Parathyroid adenoma (tissue), 2 donors: ENCODE results near the gene CPEB3.

Experiments
- H2AFZ ChIP-seq: fragments of 300-600 bp; sonication (generic); one replicate; pipeline ENCODE4 v1.7.0; 2017; ENCODE audit warnings: antibody characterized with exemption, mild to moderate bottlenecking
- H3K27ac ChIP-seq: fragments of 300-600 bp; sonication (generic); one replicate; pipeline ENCODE4 v1.7.0; 2017
- H3K27me3 ChIP-seq: fragments of 300-600 bp; sonication (generic); one replicate; pipeline ENCODE4 v1.7.0; 2017; ENCODE audit warnings: low read length; ENCODE audit not compliant: control insufficient read depth, insufficient read depth
- H3K36me3 ChIP-seq: fragments of 300-600 bp; sonication (generic); one replicate; pipeline ENCODE4 v1.7.0; 2017; ENCODE audit warnings: low read length; ENCODE audit not compliant: control insufficient read depth, insufficient read depth
- H3K4me1 ChIP-seq: fragments of 300-600 bp; sonication (generic); one replicate; pipeline ENCODE4 v1.7.0; 2017; ENCODE audit warnings: control low read depth
- H3K4me2 ChIP-seq: fragments of 300-600 bp; sonication (generic); one replicate; pipeline ENCODE4 v1.7.0; 2017; ENCODE audit warnings: low read length
- H3K4me3 ChIP-seq: fragments of 300-600 bp; sonication (generic); one replicate; pipeline ENCODE4 v1.7.0; 2017; ENCODE audit warnings: low read depth, low read length
- H3K79me2 ChIP-seq: fragments of 300-600 bp; sonication (generic); one replicate; pipeline ENCODE4 v1.7.0; 2017; ENCODE audit warnings: control low read depth
- H3K9ac ChIP-seq: fragments of 300-600 bp; sonication (generic); one replicate; pipeline ENCODE4 v1.7.0; 2017; ENCODE audit warnings: mild to moderate bottlenecking
- H3K9me3 ChIP-seq: fragments of 300-600 bp; sonication (generic); one replicate; pipeline ENCODE4 v1.7.0; 2017; ENCODE audit warnings: low read length; ENCODE audit not compliant: control insufficient read depth
- CTCF ChIP-seq: fragments of 300-600 bp; sonication (generic); IDR thresholded peaks from one replicate; pipeline ENCODE4 v1.7.0; 2017; ENCODE audit warnings: antibody characterized with exemption, mild to moderate bottlenecking
- donor health status: primary hyperparathyroidism.

Gene CPEB3

GRCh38 chr10:92263396-92263795, 27.5 kb downstream of the CPEB3 start:
- no peak overlapping the region for H3K4me2 ChIP-seq
- no peak overlapping the region for H3K4me3 ChIP-seq
- H3K9me3 ChIP-seq, result no peaks in the 10 kb centered on the region
- no peaks in the 10 kb centered on the region for H3K27me3 ChIP-seq
- H3K36me3 ChIP-seq, result no peaks in the 10 kb centered on the region
- no peak overlapping the region for H3K27ac ChIP-seq
- peaks cover 20% of the 10 kb centered on the region for H3K79me2 ChIP-seq
- H3K9ac ChIP-seq, result no peak overlapping the region
- TF ChIP-seq CTCF, result no peak
- peaks cover 3% of the 10 kb centered on the region for H3K4me1 ChIP-seq
- H2AFZ ChIP-seq, result no peak overlapping the region

- Histone ChIP-seq H3K36me3 (no peaks in the 10 kb centered on the region), H3K4me3 (no peak overlapping the region), H3K4me2 (no peak overlapping the region), H3K27ac (no peak overlapping the region), H3K27me3 (no peaks in the 10 kb centered on the region), H3K79me2 (peaks cover 15% of the 10 kb centered on the region), H3K9me3 (no peaks in the 10 kb centered on the region), H3K4me1 (no peaks in the 10 kb centered on the region), H2AFZ (no peak overlapping the region), H3K9ac (no peak overlapping the region)
- TF ChIP-seq CTCF, result no peak
These were observed 42.3 kb downstream of the CPEB3 start for GRCh38 chr10:92248566-92248965.

GRCh38 chr10:92244796-92245195, 46.1 kb downstream of the CPEB3 start:
- Histone ChIP-seq H3K4me1 (peaks cover 6% of the 10 kb centered on the region), H3K27me3 (no peaks in the 10 kb centered on the region), H3K79me2 (peaks cover 10% of the 10 kb centered on the region), H3K4me3 (no peak overlapping the region), H3K27ac (no peak overlapping the region), H3K9ac (no peak overlapping the region), H3K9me3 (no peaks in the 10 kb centered on the region), H2AFZ (no peak overlapping the region), H3K36me3 (no peaks in the 10 kb centered on the region), H3K4me2 (no peak overlapping the region)
- TF ChIP-seq CTCF, result no peak

- no peaks in the 10 kb centered on the region for H3K36me3 ChIP-seq
- H3K4me3 ChIP-seq, result peak overlapping the region; percentile 42
- no peaks in the 10 kb centered on the region for H3K9me3 ChIP-seq
- TF ChIP-seq CTCF, result no peak
- H2AFZ ChIP-seq, result peak overlapping the region; percentile 50
- H3K27me3 ChIP-seq, result no peaks in the 10 kb centered on the region
- H3K9ac ChIP-seq, result no peak overlapping the region
- peak overlapping the region; percentile 66 for H3K4me2 ChIP-seq
- H3K27ac ChIP-seq, result peak overlapping the region; percentile 61
- H3K79me2 ChIP-seq, result peaks cover 4% of the 10 kb centered on the region
- peaks cover 6% of the 10 kb centered on the region for H3K4me1 ChIP-seq
These were observed 47.8 kb downstream of the CPEB3 start for GRCh38 chr10:92242910-92243671.

- H3K9ac ChIP-seq, result no peak overlapping the region
- peak overlapping the region; percentile 66 for H3K4me2 ChIP-seq
- H3K4me3 ChIP-seq, result peak overlapping the region; percentile 42
- peaks cover 4% of the 10 kb centered on the region for H3K79me2 ChIP-seq
- no peaks in the 10 kb centered on the region for H3K9me3 ChIP-seq
- TF ChIP-seq CTCF, result no peak
- H2AFZ ChIP-seq, result no peak overlapping the region
- no peak overlapping the region for H3K27ac ChIP-seq
- no peaks in the 10 kb centered on the region for H3K27me3 ChIP-seq
- peaks cover 6% of the 10 kb centered on the region for H3K4me1 ChIP-seq
- no peaks in the 10 kb centered on the region for H3K36me3 ChIP-seq
These were observed 48.5 kb downstream of the CPEB3 start for GRCh38 chr10:92242380-92242779.
